Spleen (tissue), 7 donors: Measurements from ENCODE around the gene ASAP2.

Experiments used
- CTCF ChIP-seq, 11 experiments: fragments of 200-600 bp in 7 of 11; fragments of 450-650 bp in 4 of 11; sonication (generic) in 4 of 11; IDR thresholded peaks in 8 of 11; conservative IDR thresholded peaks in 3 of 11; 1 replicate in 7 of 11; 2 replicates in 4 of 11; pipeline versions ENCODE4 v1.4.0 to v1.8.0; 2016 to 2021; ENCODE audit warnings: antibody characterized with exemption in 11 of 11, inconsistent platforms in 4 of 11, mild to moderate bottlenecking in 1 of 11
- POLR2A ChIP-seq, 3 donors: fragments of 450-650 bp; IDR thresholded peaks; one replicate each; pipeline ENCODE4 v1.5.1; 2017; ENCODE audit warnings: antibody characterized with exemption in 3 of 3, mild to moderate bottlenecking in 1 of 3
- donor health status: DM: no; HTN: no; CAD: no; lungs with moderate emphysema.
- donor health status: DM: no; HTN: no; CAD: no.
- donor health status: DM: no; HTN: no; CAD: no.

- TF ChIP-seq CTCF (IDR thresholded peaks at IDR 0.05 in 8 of 11, conservative IDR thresholded peaks at IDR 0.05 in 3 of 11) (no peak), POLR2A (IDR thresholded peaks at IDR 0.05) (no peak)
Observed at GRCh38 chr2:9255416-9255815, 48.8 kb downstream of the ASAP2 start.
